Progenitor cell of endocrine pancreas (in vitro differentiated cells): ENCODE measurements around the gene PSMD3. TPM values are rescaled to one million over a fixed set of nuclear protein-coding genes. Genes with fewer than 3 reads are reported as not detected.

Experiments
- DNase-seq: peaks from one replicate; pipeline ENCODE4 v3.0.0; 2021; ENCODE audit warnings: low spot score; ENCODE audit not compliant: unreplicated experiment
- H3K27ac Mint-ChIP-seq: 2 replicates; pipeline ENCODE4 v1.8.0; 2021; ENCODE audit warnings: mild to moderate bottlenecking, moderate library complexity, mixed read lengths
- H3K27me3 Mint-ChIP-seq: 2 replicates; pipeline ENCODE4 v1.8.0; 2021; ENCODE audit warnings: mixed read lengths
- H3K36me3 Mint-ChIP-seq: 2 replicates; pipeline ENCODE4 v1.8.0; 2022; ENCODE audit warnings: mixed read lengths; ENCODE audit not compliant: insufficient read depth
- H3K4me1 Mint-ChIP-seq: 2 replicates; pipeline ENCODE4 v1.8.0; 2021; ENCODE audit warnings: low read depth, mixed read lengths
- H3K4me3 Mint-ChIP-seq: 2 replicates; pipeline ENCODE4 v1.8.0; 2021; ENCODE audit warnings: low read depth, mild to moderate bottlenecking, moderate library complexity, mixed read lengths
- H3K9me3 Mint-ChIP-seq: 2 replicates; pipeline ENCODE4 v1.8.0; 2021; ENCODE audit warnings: low read depth, mixed read lengths
- CTCF ChIP-seq: fragments of 200-600 bp; sonication (generic); IDR thresholded peaks from one replicate; pipeline ENCODE4 v1.5.0; 2021; ENCODE audit warnings: antibody characterized with exemption, mild to moderate bottlenecking; ENCODE audit not compliant: unreplicated experiment
- microRNA-seq: library from miRNA; unstranded; fragments of <30 nt; microRNA quantifications from one replicate; pipeline ENCODE4 v1.1.0, GENCODE V29; 2020; ENCODE audit warnings: borderline number of aligned reads; ENCODE audit not compliant: unreplicated experiment
- total RNA-seq: library from RNA; stranded (reverse); gene quantifications from 2 replicates; pipeline ENCODE4 v1.2.1, GENCODE V29; 2021

Gene PSMD3
- total RNA-seq, 1 donor from 2014 or later: 117 TPM

- DNase-seq: no peak
- Mint-ChIP-seq H3K4me3 (no peak overlapping the region), H3K27ac (no peak overlapping the region), H3K9me3 (no peaks in the 10 kb centered on the region), H3K36me3 (peaks cover 6% of the 10 kb centered on the region), H3K27me3 (no peaks in the 10 kb centered on the region), H3K4me1 (peaks cover 2% of the 10 kb centered on the region)
- peak; percentile 63 for TF ChIP-seq CTCF
Measured at GRCh38 chr17:40035162-40035559, 54.6 kb downstream of the PSMD3 start.

GRCh38 chr17:40038882-40039513 lies 58.4 kb downstream of the PSMD3 start:
- Mint-ChIP-seq H3K4me3 (no peak overlapping the region), H3K27ac (peak overlapping the region; percentile 43), H3K27me3 (no peaks in the 10 kb centered on the region), H3K4me1 (peaks cover 2% of the 10 kb centered on the region), H3K36me3 (peaks cover 3% of the 10 kb centered on the region), H3K9me3 (no peaks in the 10 kb centered on the region)
- TF ChIP-seq CTCF: peak; percentile 60
- no peak for DNase-seq

GRCh38 chr17:40041196-40041595 lies 60.6 kb downstream of the PSMD3 start:
- peaks cover 3% of the 10 kb centered on the region for H3K36me3 Mint-ChIP-seq
- DNase-seq: no peak
- no peak for TF ChIP-seq CTCF

More at GRCh38 chr17:40041196-40041595, 60.6 kb downstream of the PSMD3 start:
- H3K4me1 Mint-ChIP-seq: peaks cover 2% of the 10 kb centered on the region
- no peaks in the 10 kb centered on the region for H3K27me3 Mint-ChIP-seq
- no peaks in the 10 kb centered on the region for H3K9me3 Mint-ChIP-seq
- no peak overlapping the region for H3K27ac Mint-ChIP-seq
- no peak overlapping the region for H3K4me3 Mint-ChIP-seq

Small RNA genes lying within 50 kb of the gene (microRNA-seq; reads per million reads assigned to microRNA genes)
- not detected for gene MIR6884

Other genes starting within 250 kb of the PSMD3 start
- 28.8 and 29.9 TPM in 2 replicates for gene GRB7, start 242.9 kb upstream of the PSMD3 start, total RNA-seq
- gene IKZF3, start 116.5 kb upstream of the PSMD3 start, total RNA-seq: not detected in 2 replicates
- gene ZPBP2, start 112.6 kb upstream of the PSMD3 start, total RNA-seq: not detected in 2 replicates
- gene GSDMB, start 62.2 kb upstream of the PSMD3 start, total RNA-seq: 25.7 and 25.9 TPM in 2 replicates
- 80.4 and 87.6 TPM in 2 replicates for gene ORMDL3, start 53.2 kb upstream of the PSMD3 start, total RNA-seq
- gene LRRC3C, start 53.1 kb upstream of the PSMD3 start, total RNA-seq: not detected in 2 replicates
- gene GSDMA, start 17.8 kb upstream of the PSMD3 start, total RNA-seq: not detected in 2 replicates
- gene CSF3, start 34.6 kb downstream of the PSMD3 start, total RNA-seq: not detected in 2 replicates
- 143 and 161 TPM in 2 replicates for gene MED24, start 73.6 kb downstream of the PSMD3 start, total RNA-seq
- 21.3 and 25.0 TPM in 2 replicates for gene THRA, start 82.2 kb downstream of the PSMD3 start, total RNA-seq
- gene NR1D1, start 119.8 kb downstream of the PSMD3 start, total RNA-seq: 2.4 and 2.6 TPM in 2 replicates
- 137 and 143 TPM in 2 replicates for gene MSL1, start 141.2 kb downstream of the PSMD3 start, total RNA-seq
- 121 and 122 TPM in 2 replicates for gene CASC3, start 159.7 kb downstream of the PSMD3 start, total RNA-seq
- 17.0 and 18.3 TPM in 2 replicates for gene RAPGEFL1, start 196.7 kb downstream of the PSMD3 start, total RNA-seq
- 37.5 and 38.2 TPM in 2 replicates for gene WIPF2, start 238.5 kb downstream of the PSMD3 start, total RNA-seq